ENCODE measurements around the gene MCTP1. TPM values are rescaled to one million over a fixed set of nuclear protein-coding genes. Genes with fewer than 3 reads are reported as not detected.

The MCTP1 gene
- total RNA-seq, 1 donor from 2014 or later, result 1.7 TPM

DNA sequence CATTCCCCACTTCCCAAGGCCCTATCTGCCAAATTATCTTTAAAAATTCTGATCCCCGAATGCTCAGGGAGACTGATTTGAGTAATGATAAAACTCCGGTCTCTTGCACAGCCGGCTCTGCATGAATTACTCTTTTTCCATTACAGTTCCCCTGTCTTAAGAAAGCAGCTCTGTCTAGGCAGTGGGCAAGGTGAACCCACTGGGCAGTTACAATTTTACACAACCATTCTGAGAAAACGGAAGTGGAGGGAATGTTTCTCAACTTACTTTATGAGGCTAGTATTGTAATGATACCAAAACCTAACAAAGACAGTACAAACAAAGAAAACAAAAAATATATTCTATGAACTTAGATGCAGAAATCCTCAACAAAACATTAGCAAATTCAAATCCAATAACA is 100.0 kb downstream of the MCTP1 start:
- Mint-ChIP-seq H3K27me3 (ENCODE audit: low read depth) (no peaks in the 10 kb centered on the region), H3K9me3 (peaks cover 5% of the 10 kb centered on the region), H3K4me3 (no peak overlapping the region), H3K27ac (ENCODE audit: unreplicated experiment) (no peak overlapping the region), H3K4me1 (no peaks in the 10 kb centered on the region), H3K36me3 (ENCODE audit: low read depth) (no peaks in the 10 kb centered on the region)
- DNase-seq (ENCODE audit: low read depth, low spot score), result no peak
- no peak for TF ChIP-seq CTCF (conservative IDR thresholded peaks at IDR 0.05)

- H3K27me3 Mint-ChIP-seq (ENCODE audit: low read depth), result no peaks in the 10 kb centered on the region
- no peaks in the 10 kb centered on the region for H3K36me3 Mint-ChIP-seq (ENCODE audit: low read depth)
- H3K27ac Mint-ChIP-seq (ENCODE audit: unreplicated experiment), result no peak overlapping the region
- no peak for DNase-seq (ENCODE audit: low read depth, low spot score)
- no peak overlapping the region for H3K4me3 Mint-ChIP-seq
- H3K9me3 Mint-ChIP-seq, result peaks cover 5% of the 10 kb centered on the region
- no peak for TF ChIP-seq CTCF (conservative IDR thresholded peaks at IDR 0.05)
- peaks cover 11% of the 10 kb centered on the region for H3K4me1 Mint-ChIP-seq
Measured at GRCh38 chr5:95181644-95182043, 103.2 kb downstream of the MCTP1 start.

- peaks cover 3% of the 10 kb centered on the region for H3K9me3 Mint-ChIP-seq
- peaks cover 16% of the 10 kb centered on the region for H3K4me1 Mint-ChIP-seq
- H3K36me3 Mint-ChIP-seq (ENCODE audit: low read depth), result no peaks in the 10 kb centered on the region
- TF ChIP-seq CTCF (conservative IDR thresholded peaks at IDR 0.05), result peak; percentile 27
- peak; percentile 25 for DNase-seq (ENCODE audit: low read depth, low spot score)
- no peak overlapping the region for H3K4me3 Mint-ChIP-seq
- H3K27me3 Mint-ChIP-seq (ENCODE audit: low read depth), result no peaks in the 10 kb centered on the region
- no peak overlapping the region for H3K27ac Mint-ChIP-seq (ENCODE audit: unreplicated experiment)
Measured at GRCh38 chr5:95178046-95178651, 106.7 kb downstream of the MCTP1 start.

GRCh38 chr5:95177456-95177855 is 107.4 kb downstream of the MCTP1 start:
- no peaks in the 10 kb centered on the region for H3K36me3 Mint-ChIP-seq (ENCODE audit: low read depth)
- no peak for DNase-seq (ENCODE audit: low read depth, low spot score)
- H3K4me1 Mint-ChIP-seq, result peaks cover 22% of the 10 kb centered on the region
- TF ChIP-seq CTCF (conservative IDR thresholded peaks at IDR 0.05), result no peak
- no peak overlapping the region for H3K4me3 Mint-ChIP-seq
- H3K9me3 Mint-ChIP-seq, result peaks cover 3% of the 10 kb centered on the region
- no peaks in the 10 kb centered on the region for H3K27me3 Mint-ChIP-seq (ENCODE audit: low read depth)
- H3K27ac Mint-ChIP-seq (ENCODE audit: unreplicated experiment), result no peak overlapping the region

- Mint-ChIP-seq H3K27ac (ENCODE audit: unreplicated experiment) (no peak overlapping the region), H3K9me3 (peaks cover 11% of the 10 kb centered on the region), H3K4me1 (peaks cover 26% of the 10 kb centered on the region), H3K36me3 (ENCODE audit: low read depth) (peaks cover 10% of the 10 kb centered on the region), H3K4me3 (no peak overlapping the region), H3K27me3 (ENCODE audit: low read depth) (no peaks in the 10 kb centered on the region)
- DNase-seq (ENCODE audit: low read depth, low spot score), result no peak
- no peak for TF ChIP-seq CTCF (conservative IDR thresholded peaks at IDR 0.05)
Measured at GRCh38 chr5:95175106-95175505, 109.8 kb downstream of the MCTP1 start.

All from neural crest cell (in vitro differentiated cells).